Keratinocyte (primary cell): ENCODE measurements around the gene AMN. TPM values are rescaled to one million over a fixed set of nuclear protein-coding genes. Genes with fewer than 3 reads are reported as not detected.

ENCODE experiments used
- DNase-seq: peaks from one replicate; pipeline ENCODE4 v3.0.0-alpha.2; 2011; ENCODE audit warnings: low read depth, missing footprints, low spot score
- FAIRE-seq: peaks from 2 replicates; lab custom pipeline; 2011; peaks lifted over from hg19 to GRCh38; lab: Jason Lieb, UNC
- H2AFZ ChIP-seq: 2 replicates; pipeline ENCODE4 v1.6.0; 2012; ENCODE audit warnings: low read length, control low read depth, inconsistent platforms; ENCODE audit not compliant: control insufficient read depth
- H3K27ac ChIP-seq: 2 replicates; pipeline ENCODE4 v1.5.1; 2011; ENCODE audit warnings: low read length; ENCODE audit not compliant: control insufficient read depth, insufficient read depth
- H3K27me3 ChIP-seq: 3 replicates; pipeline ENCODE4 v1.6.0; 2011; ENCODE audit warnings: low read length; ENCODE audit not compliant: control insufficient read depth, insufficient read depth; ENCODE audit errors: extremely low read depth
- H3K36me3 ChIP-seq, 2 experiments: 2 replicates in 1 of 2; 3 replicates in 1 of 2; pipeline ENCODE4 v1.5.1; 2011; ENCODE audit warnings: low read length in 2 of 2, mild to moderate bottlenecking in 1 of 2; ENCODE audit not compliant: control insufficient read depth in 2 of 2, insufficient read depth in 2 of 2; ENCODE audit errors: extremely low read depth in 1 of 2
- H3K4me1 ChIP-seq: 3 replicates; pipeline ENCODE4 v1.5.1; 2011; ENCODE audit warnings: low read length; ENCODE audit not compliant: control insufficient read depth, insufficient read depth; ENCODE audit errors: extremely low read depth
- H3K4me2 ChIP-seq: 3 replicates; pipeline ENCODE4 v1.6.0; 2011; ENCODE audit warnings: low read depth, low read length; ENCODE audit not compliant: control insufficient read depth, insufficient read depth; ENCODE audit errors: extremely low read depth
- H3K4me3 ChIP-seq, 3 experiments: fragments of 200-600 bp in 1 of 3; sonication (generic) in 1 of 3; 2 replicates in 2 of 3; 3 replicates in 1 of 3; pipeline ENCODE4 v1.5.1; 2011 to 2016; ENCODE audit warnings: low read length in 3 of 3, mild to moderate bottlenecking in 3 of 3, control low read depth in 2 of 3, inconsistent platforms in 1 of 3, low read depth in 1 of 3, mixed read lengths in 1 of 3, mixed run types in 1 of 3, moderate library complexity in 1 of 3; ENCODE audit not compliant: control insufficient read depth in 2 of 3, insufficient read depth in 2 of 3; ENCODE audit errors: extremely low read depth in 1 of 3
- H3K79me2 ChIP-seq: 2 replicates; pipeline ENCODE4 v1.6.0; 2012; ENCODE audit warnings: low read length; ENCODE audit not compliant: control insufficient read depth, insufficient read depth
- H3K9ac ChIP-seq: 3 replicates; pipeline ENCODE4 v1.6.0; 2011; ENCODE audit warnings: low read length; ENCODE audit not compliant: control insufficient read depth, insufficient read depth; ENCODE audit errors: extremely low read depth
- H3K9me1 ChIP-seq: 3 replicates; pipeline ENCODE4 v1.6.0; 2011; ENCODE audit warnings: low read length; ENCODE audit not compliant: control insufficient read depth, insufficient read depth; ENCODE audit errors: extremely low read depth
- H3K9me3 ChIP-seq: 2 replicates; pipeline ENCODE4 v1.5.1; 2012; ENCODE audit warnings: low read depth, low read length; ENCODE audit not compliant: control insufficient read depth
- H4K20me1 ChIP-seq: 3 replicates; pipeline ENCODE4 v1.6.0; 2011; ENCODE audit warnings: low read length; ENCODE audit not compliant: control insufficient read depth, insufficient read depth; ENCODE audit errors: extremely low read depth
- EZH2 ChIP-seq: IDR thresholded peaks from one replicate; pipeline ENCODE4 v1.6.1; 2012; ENCODE audit warnings: inconsistent platforms, mild to moderate bottlenecking, low read length, moderate library complexity
- dilution Hi-C: fragments of 300-500 bp; cut with MboI; formaldehyde crosslinking; loops from one replicate; pipeline ENCODE4 v1.7.0; 2020; ENCODE audit warnings: low sequenced_read_pairs; ENCODE audit not compliant: extremely low pct_ligation_motif_present
- polyA plus RNA-seq, 5 experiments: library from polyadenylated mRNA; depleted of rRNA in 3 of 5; stranded (reverse) in 3 of 5; stranded (forward) in 1 of 5; unstranded in 1 of 5; fragments of >200 nt; gene quantifications; 1 replicate in 1 of 5; 2 replicates in 3 of 5; 3 replicates in 1 of 5; pipeline versions ENCODE4 v1.2.1 to v1.2.3, GENCODE V29; 2011 to 2012; ENCODE audit warnings: missing spikeins in 2 of 5, low read depth in 1 of 5, low replicate concordance in 1 of 5
- TF ChIP-seq, protein P1 (sequence below), 3 experiments: IDR thresholded peaks in 1 of 3; conservative IDR thresholded peaks in 1 of 3; optimal IDR thresholded peaks in 1 of 3; 2 replicates in 2 of 3; 3 replicates in 1 of 3; pipeline versions ENCODE3 to v1.5.1; 2011; ENCODE audit warnings: low read length in 3 of 3, mild to moderate bottlenecking in 3 of 3, moderate library complexity in 2 of 3, control low read depth in 1 of 3, inconsistent platforms in 1 of 3; ENCODE audit not compliant: insufficient read depth in 2 of 3; ENCODE audit errors: extremely low read depth in 1 of 3

AMN gene
- polyA plus RNA-seq, 1 donor (not counting 4 experiments of a cell fraction or from before 2014, with no cell fraction given), result 0.22 TPM

GRCh38 chr14:102920998-102921304 lies 1.5 kb upstream of the AMN start:
- H4K20me1 ChIP-seq, result no peaks in the 10 kb centered on the region
- DNase-seq, result no peak
- H3K79me2 ChIP-seq, result no peaks in the 10 kb centered on the region
- H3K36me3 ChIP-seq, result no peaks in the 10 kb centered on the region
- H3K4me1 ChIP-seq, result peaks cover 4% of the 10 kb centered on the region
- H3K4me3 ChIP-seq, result no peak overlapping the region
- peaks cover 1% of the 10 kb centered on the region for H3K9me3 ChIP-seq
- FAIRE-seq, result no peak
- H3K9me1 ChIP-seq, result no peaks in the 10 kb centered on the region
- peaks cover 28% of the 10 kb centered on the region for H3K27me3 ChIP-seq
- no peak overlapping the region for H3K9ac ChIP-seq
- TF ChIP-seq, protein P1, sequence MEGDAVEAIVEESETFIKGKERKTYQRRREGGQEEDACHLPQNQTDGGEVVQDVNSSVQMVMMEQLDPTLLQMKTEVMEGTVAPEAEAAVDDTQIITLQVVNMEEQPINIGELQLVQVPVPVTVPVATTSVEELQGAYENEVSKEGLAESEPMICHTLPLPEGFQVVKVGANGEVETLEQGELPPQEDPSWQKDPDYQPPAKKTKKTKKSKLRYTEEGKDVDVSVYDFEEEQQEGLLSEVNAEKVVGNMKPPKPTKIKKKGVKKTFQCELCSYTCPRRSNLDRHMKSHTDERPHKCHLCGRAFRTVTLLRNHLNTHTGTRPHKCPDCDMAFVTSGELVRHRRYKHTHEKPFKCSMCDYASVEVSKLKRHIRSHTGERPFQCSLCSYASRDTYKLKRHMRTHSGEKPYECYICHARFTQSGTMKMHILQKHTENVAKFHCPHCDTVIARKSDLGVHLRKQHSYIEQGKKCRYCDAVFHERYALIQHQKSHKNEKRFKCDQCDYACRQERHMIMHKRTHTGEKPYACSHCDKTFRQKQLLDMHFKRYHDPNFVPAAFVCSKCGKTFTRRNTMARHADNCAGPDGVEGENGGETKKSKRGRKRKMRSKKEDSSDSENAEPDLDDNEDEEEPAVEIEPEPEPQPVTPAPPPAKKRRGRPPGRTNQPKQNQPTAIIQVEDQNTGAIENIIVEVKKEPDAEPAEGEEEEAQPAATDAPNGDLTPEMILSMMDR (optimal IDR thresholded peaks at IDR 0.05 in 1 of 3, IDR thresholded peaks at IDR 0.05 in 1 of 3, conservative IDR thresholded peaks at IDR 0.05 in 1 of 3; ENCODE audit: extremely low read depth in 1 of 3, insufficient read depth in 2 of 3, low read length in 3 of 3), result no peak
- TF ChIP-seq EZH2, result no peak
- dilution Hi-C loops, result no loop called here
- H3K4me2 ChIP-seq, result no peak overlapping the region
- no peak overlapping the region for H3K27ac ChIP-seq
- no peak overlapping the region for H2AFZ ChIP-seq

DNA sequence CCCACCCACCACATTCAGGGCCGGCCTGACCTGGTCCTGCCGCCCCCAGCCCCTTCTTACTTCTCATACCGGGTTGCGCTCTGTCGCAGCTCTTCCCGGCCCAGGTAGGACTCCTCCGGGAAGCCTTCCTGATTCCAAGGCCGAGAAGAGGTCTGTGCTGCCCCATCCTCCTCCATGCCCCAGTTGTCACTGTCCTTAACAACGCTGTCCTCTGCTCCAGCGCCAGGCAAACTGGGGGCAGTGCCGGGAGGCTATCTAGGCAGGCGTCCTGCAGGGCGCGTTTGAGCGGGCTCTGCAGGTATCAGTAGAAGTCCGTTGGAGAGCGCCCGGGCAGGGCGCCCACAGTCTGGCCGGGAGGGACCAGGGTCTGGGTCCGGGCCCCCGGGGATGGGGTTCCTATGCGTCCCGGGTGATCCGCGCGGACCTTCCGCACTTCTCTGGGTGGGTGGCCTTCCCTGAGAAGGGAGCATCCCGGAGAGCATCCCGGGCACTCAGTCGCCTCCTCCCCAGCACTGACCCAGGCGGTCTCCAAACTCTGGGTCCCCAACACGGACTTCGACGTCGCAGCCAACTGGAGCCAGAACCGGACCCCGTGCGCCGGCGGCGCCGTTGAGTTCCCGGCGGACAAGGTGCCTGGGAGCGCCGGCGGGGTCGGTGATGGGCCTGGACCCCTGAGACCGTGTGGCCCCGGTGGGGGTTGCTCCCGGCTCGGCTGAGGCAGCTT lies 900 bp downstream of the AMN start:
- no peak overlapping the region for H3K27ac ChIP-seq
- H3K9ac ChIP-seq, result peak overlapping the region; percentile 33
- no peaks in the 10 kb centered on the region for H3K9me1 ChIP-seq
- no peak overlapping the region for H2AFZ ChIP-seq
- H3K36me3 ChIP-seq, result no peaks in the 10 kb centered on the region
- H3K9me3 ChIP-seq, result peaks cover 1% of the 10 kb centered on the region
- dilution Hi-C loops, result no loop called here
- peak; percentile 94 for TF ChIP-seq EZH2
- TF ChIP-seq, protein P1 (optimal IDR thresholded peaks at IDR 0.05 in 1 of 3, IDR thresholded peaks at IDR 0.05 in 1 of 3, conservative IDR thresholded peaks at IDR 0.05 in 1 of 3; ENCODE audit: extremely low read depth in 1 of 3, insufficient read depth in 2 of 3, low read length in 3 of 3), result no peak
- H3K4me3 ChIP-seq, result peak overlapping the region; percentile 11 to 35 (median 29)
- FAIRE-seq (no peak), DNase-seq (no peak)
- H4K20me1 ChIP-seq, result no peaks in the 10 kb centered on the region
- H3K4me2 ChIP-seq, result peak overlapping the region; percentile 74
- peaks cover 19% of the 10 kb centered on the region for H3K4me1 ChIP-seq
- H3K79me2 ChIP-seq, result no peaks in the 10 kb centered on the region
- H3K27me3 ChIP-seq, result peaks cover 28% of the 10 kb centered on the region
